Stimulated activated CD4-positive, alpha-beta T cell treated with anti-CD3 and anti-CD28 coated beads, Interleukin-2, amount 100 ng/mL, for 48 hours (primary cell): ENCODE data around the gene UNC5B.

Experiments used
- DNase-seq, 2 donors: peaks; one replicate each; pipeline ENCODE4 v3.0.0-alpha.2; 2020

Gene UNC5B

GRCh38 chr10:71223347-71224058 lies 11.1 kb downstream of the UNC5B start:
- no peak for DNase-seq

- no peak for DNase-seq
Observed at GRCh38 chr10:71225291-71226058, 13.1 kb downstream of the UNC5B start.

- no peak for DNase-seq
Observed at GRCh38 chr10:71228875-71229675, 16.7 kb downstream of the UNC5B start.

DNA sequence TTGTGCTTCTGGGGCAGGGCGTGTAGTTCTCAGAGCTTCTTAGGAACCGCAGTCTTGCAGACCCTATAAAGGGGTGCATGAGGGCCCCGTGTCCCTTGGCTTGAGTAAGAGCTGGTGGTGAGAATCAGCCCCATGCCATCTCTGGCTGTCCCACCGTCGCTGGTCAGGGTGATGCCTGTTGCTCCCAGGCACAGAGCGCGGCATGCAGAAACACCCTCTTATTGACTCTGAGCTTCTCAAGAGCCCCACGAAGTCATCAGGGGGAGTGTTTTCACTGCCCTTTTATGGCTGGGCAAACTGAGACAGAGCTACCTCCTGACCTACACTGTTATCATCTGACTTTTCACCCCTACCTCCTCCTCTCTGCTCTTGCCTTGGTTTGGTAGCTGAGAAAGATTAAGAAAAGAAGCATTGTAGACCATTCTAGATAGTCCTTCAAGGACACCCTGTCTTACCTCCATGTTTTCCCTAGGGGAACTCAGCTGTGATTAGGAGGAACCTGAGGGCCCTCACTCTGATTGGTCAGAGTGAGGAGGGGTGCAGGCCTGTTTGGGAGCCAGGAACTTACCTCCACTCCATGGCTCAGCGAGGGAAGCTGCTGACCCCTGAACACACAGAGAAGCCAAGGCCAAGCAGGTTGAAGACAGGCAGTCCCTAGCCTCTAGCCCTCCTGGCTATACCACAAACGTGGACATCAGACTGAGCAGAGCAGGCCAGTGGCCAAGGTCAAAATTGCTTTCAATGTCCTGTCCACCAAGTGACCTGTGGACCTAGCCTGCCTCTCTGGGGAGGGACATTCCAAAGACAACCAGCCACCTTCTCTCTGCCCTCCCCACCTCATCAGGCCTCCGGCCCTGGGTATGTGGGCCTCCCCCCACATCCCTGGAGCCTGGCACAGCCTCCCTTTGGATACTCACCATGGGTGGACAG lies 17.6 kb downstream of the UNC5B start:
- DNase-seq, result no peak

DNA sequence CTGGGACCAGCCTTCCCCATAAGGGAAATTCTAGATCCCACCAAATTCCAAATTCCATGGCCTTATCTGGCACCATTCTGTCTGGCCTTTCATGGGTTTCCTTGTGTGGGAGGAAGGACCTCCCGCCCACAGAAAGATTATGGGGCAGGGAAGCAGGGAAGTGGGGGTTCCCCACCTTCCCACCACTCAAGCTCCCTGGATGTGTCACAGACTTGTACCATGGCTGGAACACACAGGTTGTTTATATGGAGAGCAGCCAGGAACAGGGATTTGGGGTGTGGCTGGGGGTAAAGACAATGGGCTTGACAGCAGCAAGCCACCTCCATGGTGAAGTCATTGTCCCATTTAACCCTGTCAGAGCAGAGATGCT lies 18.3 kb downstream of the UNC5B start:
- no peak for DNase-seq

GRCh38 chr10:71231206-71231605 lies 18.8 kb downstream of the UNC5B start:
- no peak for DNase-seq

GRCh38 chr10:71232089-71232998 lies 20.0 kb downstream of the UNC5B start:
- no peak for DNase-seq

DNA sequence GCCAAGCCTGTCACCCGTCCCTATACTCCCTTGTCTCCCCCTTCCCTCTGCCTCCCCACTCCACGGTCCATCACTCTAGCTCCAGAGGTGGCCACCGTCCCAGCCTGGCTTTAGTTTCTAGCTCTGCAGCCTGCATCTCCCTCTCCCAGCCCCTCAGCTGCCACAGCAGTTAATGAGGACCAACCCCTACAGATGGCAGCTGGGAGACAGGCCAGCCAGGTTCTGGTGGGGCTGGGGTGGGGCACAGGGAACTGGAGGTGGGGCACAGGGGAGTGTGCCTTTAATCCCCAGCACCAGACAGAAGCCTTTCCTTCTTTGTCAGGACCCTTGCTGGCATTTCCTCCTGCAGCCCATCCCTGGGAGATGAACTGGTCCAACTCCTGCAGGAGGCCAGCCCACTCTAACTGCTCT lies 21.1 kb downstream of the UNC5B start:
- no peak for DNase-seq

- DNase-seq, result no peak
Observed at GRCh38 chr10:71234004-71234894, 21.9 kb downstream of the UNC5B start.

DNA sequence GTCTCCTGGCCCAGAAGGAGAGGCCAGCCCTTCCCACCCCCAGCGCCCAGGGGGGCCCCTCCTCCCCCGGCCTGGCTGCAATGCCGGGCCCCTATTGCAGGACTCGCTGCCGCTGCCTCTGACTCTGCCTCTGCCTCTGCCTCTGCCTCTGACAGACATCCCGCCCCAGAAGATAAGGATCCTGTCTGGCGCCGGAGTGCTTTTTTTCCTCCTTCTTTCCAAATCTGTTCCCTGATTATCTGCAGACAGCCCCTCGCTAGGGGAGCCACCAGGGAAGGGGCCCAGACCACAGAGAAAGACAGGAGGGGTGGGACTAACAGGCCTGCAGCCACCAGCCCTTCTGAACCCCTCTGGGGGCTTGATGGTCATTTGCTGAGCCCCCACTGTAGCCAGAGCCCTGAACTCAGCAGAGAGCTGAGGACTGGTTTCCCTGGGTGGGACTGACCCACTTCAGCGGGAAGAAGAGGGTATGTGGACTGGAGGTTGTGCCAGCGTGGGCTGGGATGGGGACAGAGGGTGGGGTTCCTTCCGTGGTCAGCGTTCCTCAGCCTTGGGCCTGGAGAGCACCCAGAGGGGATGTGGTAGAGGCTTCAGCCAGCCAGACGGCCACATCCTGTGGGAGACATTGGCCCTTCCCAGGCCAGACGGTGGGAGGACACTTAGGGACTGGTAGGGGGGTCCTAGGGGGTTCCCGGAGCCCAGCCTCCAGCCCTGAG lies 22.8 kb downstream of the UNC5B start:
- DNase-seq, result no peak

GRCh38 chr10:71235808-71236207 lies 23.4 kb downstream of the UNC5B start:
- no peak for DNase-seq

- no peak for DNase-seq
Observed at GRCh38 chr10:71236286-71236685, 23.9 kb downstream of the UNC5B start.

GRCh38 chr10:71236822-71237682 lies 24.7 kb downstream of the UNC5B start:
- no peak for DNase-seq

- DNase-seq, result no peak
Observed at GRCh38 chr10:71237843-71238623, 25.7 kb downstream of the UNC5B start.

- no peak for DNase-seq
Observed at GRCh38 chr10:71238626-71239025, 26.3 kb downstream of the UNC5B start.

- no peak for DNase-seq
Observed at GRCh38 chr10:71239131-71239915, 27.0 kb downstream of the UNC5B start.
